Astrocyte (in vitro differentiated cells and primary cell): ENCODE results near the gene PDGFA. TPM values are rescaled to one million over a fixed set of nuclear protein-coding genes. Genes with fewer than 3 reads are reported as not detected.

Source experiments
- DNase-seq: peaks from one replicate; pipeline ENCODE4 v3.0.0-alpha.2; 2010; ENCODE audit warnings: low read depth
- FAIRE-seq: peaks from 2 replicates; lab custom pipeline; 2011; peaks lifted over from hg19 to GRCh38; lab: Jason Lieb, UNC
- H2AFZ ChIP-seq: 2 replicates; pipeline ENCODE4 v1.6.0; 2012; ENCODE audit warnings: low read depth, low read length, inconsistent platforms
- H3K27ac ChIP-seq: 2 replicates; pipeline ENCODE4 v1.5.1; 2011; ENCODE audit warnings: low read depth, low read length, inconsistent platforms
- H3K27me3 ChIP-seq: 2 replicates; pipeline ENCODE4 v1.6.0; 2011; ENCODE audit warnings: low read length, inconsistent platforms; ENCODE audit not compliant: insufficient read depth
- H3K36me3 ChIP-seq: 2 replicates; pipeline ENCODE4 v1.5.1; 2011; ENCODE audit warnings: low read length, inconsistent platforms; ENCODE audit not compliant: insufficient read depth
- H3K4me1 ChIP-seq: 2 replicates; pipeline ENCODE4 v1.5.1; 2011; ENCODE audit warnings: low read length, inconsistent platforms; ENCODE audit not compliant: insufficient read depth
- H3K4me2 ChIP-seq: 2 replicates; pipeline ENCODE4 v1.6.0; 2012; ENCODE audit warnings: low read length, inconsistent platforms
- H3K4me3 ChIP-seq: 2 replicates; pipeline ENCODE4 v1.5.1; 2011; ENCODE audit warnings: low read depth, mild to moderate bottlenecking, low read length, inconsistent platforms; ENCODE audit not compliant: insufficient read depth
- H3K79me2 ChIP-seq: 2 replicates; pipeline ENCODE4 v1.6.0; 2012; ENCODE audit warnings: mild to moderate bottlenecking, low read length, inconsistent platforms; ENCODE audit not compliant: insufficient read depth
- H3K9ac ChIP-seq: 2 replicates; pipeline ENCODE4 v1.6.0; 2012; ENCODE audit warnings: mild to moderate bottlenecking, low read length, inconsistent platforms
- H3K9me3 ChIP-seq: 2 replicates; pipeline ENCODE4 v1.5.1; 2012; ENCODE audit warnings: low read depth, mild to moderate bottlenecking, low read length, inconsistent platforms; ENCODE audit not compliant: insufficient read depth
- H4K20me1 ChIP-seq: 2 replicates; pipeline ENCODE4 v1.6.0; 2012; ENCODE audit warnings: low read length, inconsistent platforms; ENCODE audit not compliant: insufficient read depth
- H3K27ac Mint-ChIP-seq: one replicate; pipeline ENCODE4 v1.8.0; 2021; ENCODE audit warnings: mild to moderate bottlenecking, mixed read lengths; ENCODE audit not compliant: unreplicated experiment
- H3K27me3 Mint-ChIP-seq: one replicate; pipeline ENCODE4 v1.8.0; 2021; ENCODE audit warnings: low read depth, mixed read lengths; ENCODE audit not compliant: unreplicated experiment
- H3K36me3 Mint-ChIP-seq: one replicate; pipeline ENCODE4 v1.8.0; 2021; ENCODE audit warnings: low read depth, mixed read lengths; ENCODE audit not compliant: unreplicated experiment
- H3K4me1 Mint-ChIP-seq: one replicate; pipeline ENCODE4 v1.8.0; 2021; ENCODE audit warnings: low read depth, mixed read lengths; ENCODE audit not compliant: unreplicated experiment
- H3K4me3 Mint-ChIP-seq: one replicate; pipeline ENCODE4 v1.8.0; 2021; ENCODE audit warnings: mild to moderate bottlenecking, moderate library complexity, mixed read lengths; ENCODE audit not compliant: unreplicated experiment
- H3K9me3 Mint-ChIP-seq: one replicate; pipeline ENCODE4 v1.8.0; 2021; ENCODE audit warnings: mild to moderate bottlenecking, mixed read lengths; ENCODE audit not compliant: unreplicated experiment
- EZH2 ChIP-seq: IDR thresholded peaks from 2 replicates; pipeline ENCODE4 v1.6.1; 2012; ENCODE audit warnings: mild to moderate bottlenecking, low read length, inconsistent platforms; ENCODE audit not compliant: insufficient read depth
- total RNA-seq: library from RNA; stranded (reverse); gene quantifications from 2 replicates; pipeline ENCODE4 v1.2.1, GENCODE V29; 2021
- TF ChIP-seq, protein P1 (sequence below): IDR thresholded peaks from 2 replicates; pipeline ENCODE4 v1.5.1; 2011; ENCODE audit warnings: low read depth, mild to moderate bottlenecking, inconsistent platforms, low read length, moderate library complexity; ENCODE audit not compliant: insufficient read depth

The PDGFA gene
- total RNA-seq, 1 donor from 2014 or later = 47.1 TPM

DNA sequence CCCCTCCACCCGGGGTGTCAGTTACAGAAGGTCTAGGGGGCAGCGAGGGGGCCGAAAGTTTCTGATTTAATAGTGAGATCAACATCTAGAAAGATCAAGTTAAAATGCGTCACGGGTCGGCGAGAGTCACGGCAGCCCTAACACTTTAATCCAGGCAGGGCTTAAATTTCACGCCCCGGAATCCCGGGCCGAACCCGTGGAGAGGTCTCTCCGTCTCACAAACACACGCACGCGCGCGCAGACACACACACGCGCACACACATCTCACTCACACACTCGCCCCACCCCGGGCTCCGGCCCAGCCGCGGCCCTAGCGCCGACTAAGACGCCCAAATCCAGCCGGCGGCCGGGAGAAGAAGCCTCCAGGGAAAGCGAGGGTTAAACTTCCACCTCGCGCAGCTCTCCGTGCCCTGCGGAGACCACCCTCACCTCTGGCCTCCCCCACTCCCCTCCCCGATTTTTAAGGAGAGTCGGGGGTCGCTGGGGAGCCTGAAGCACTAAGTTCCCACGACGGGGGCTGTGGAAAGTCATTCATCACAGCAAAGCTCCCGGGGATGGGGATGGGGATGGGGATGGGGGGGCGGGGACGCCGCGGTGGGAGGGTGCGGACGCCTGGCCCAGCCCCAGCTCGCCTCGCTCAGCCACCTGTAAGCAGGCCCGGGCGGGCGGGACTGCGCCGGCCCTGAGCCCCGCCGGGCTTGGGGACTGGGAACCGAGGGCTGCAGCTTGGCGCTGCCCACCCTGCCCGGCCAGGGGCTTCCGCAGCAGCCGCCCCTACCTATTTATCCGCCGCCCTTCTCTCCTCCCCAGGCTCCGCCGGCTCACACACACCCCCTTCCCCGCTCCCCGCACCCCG is 1.6 kb downstream of the PDGFA start:
- Histone ChIP-seq H3K9ac (peak overlapping the region; percentile 79), H3K4me1 (peaks cover 50% of the 10 kb centered on the region), H3K36me3 (no peaks in the 10 kb centered on the region), H3K9me3 (no peaks in the 10 kb centered on the region), H3K4me3 (peak overlapping the region; percentile 74), H3K27ac (peak overlapping the region; percentile 53), H3K4me2 (peak overlapping the region; percentile 89), H4K20me1 (peaks cover 34% of the 10 kb centered on the region), H2AFZ (no peak overlapping the region), H3K79me2 (peaks cover 57% of the 10 kb centered on the region), H3K27me3 (peaks cover 15% of the 10 kb centered on the region)
- FAIRE-seq = no peak
- Mint-ChIP-seq H3K27me3 (no peaks in the 10 kb centered on the region), H3K4me3 (peak overlapping the region; percentile 92), H3K36me3 (peaks cover 3% of the 10 kb centered on the region), H3K9me3 (no peaks in the 10 kb centered on the region), H3K4me1 (peaks cover 17% of the 10 kb centered on the region), H3K27ac (peak overlapping the region; percentile 62)
- DNase-seq = peak; percentile 62
- no peak for TF ChIP-seq EZH2
- TF ChIP-seq, protein P1, sequence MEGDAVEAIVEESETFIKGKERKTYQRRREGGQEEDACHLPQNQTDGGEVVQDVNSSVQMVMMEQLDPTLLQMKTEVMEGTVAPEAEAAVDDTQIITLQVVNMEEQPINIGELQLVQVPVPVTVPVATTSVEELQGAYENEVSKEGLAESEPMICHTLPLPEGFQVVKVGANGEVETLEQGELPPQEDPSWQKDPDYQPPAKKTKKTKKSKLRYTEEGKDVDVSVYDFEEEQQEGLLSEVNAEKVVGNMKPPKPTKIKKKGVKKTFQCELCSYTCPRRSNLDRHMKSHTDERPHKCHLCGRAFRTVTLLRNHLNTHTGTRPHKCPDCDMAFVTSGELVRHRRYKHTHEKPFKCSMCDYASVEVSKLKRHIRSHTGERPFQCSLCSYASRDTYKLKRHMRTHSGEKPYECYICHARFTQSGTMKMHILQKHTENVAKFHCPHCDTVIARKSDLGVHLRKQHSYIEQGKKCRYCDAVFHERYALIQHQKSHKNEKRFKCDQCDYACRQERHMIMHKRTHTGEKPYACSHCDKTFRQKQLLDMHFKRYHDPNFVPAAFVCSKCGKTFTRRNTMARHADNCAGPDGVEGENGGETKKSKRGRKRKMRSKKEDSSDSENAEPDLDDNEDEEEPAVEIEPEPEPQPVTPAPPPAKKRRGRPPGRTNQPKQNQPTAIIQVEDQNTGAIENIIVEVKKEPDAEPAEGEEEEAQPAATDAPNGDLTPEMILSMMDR = no peak

DNA sequence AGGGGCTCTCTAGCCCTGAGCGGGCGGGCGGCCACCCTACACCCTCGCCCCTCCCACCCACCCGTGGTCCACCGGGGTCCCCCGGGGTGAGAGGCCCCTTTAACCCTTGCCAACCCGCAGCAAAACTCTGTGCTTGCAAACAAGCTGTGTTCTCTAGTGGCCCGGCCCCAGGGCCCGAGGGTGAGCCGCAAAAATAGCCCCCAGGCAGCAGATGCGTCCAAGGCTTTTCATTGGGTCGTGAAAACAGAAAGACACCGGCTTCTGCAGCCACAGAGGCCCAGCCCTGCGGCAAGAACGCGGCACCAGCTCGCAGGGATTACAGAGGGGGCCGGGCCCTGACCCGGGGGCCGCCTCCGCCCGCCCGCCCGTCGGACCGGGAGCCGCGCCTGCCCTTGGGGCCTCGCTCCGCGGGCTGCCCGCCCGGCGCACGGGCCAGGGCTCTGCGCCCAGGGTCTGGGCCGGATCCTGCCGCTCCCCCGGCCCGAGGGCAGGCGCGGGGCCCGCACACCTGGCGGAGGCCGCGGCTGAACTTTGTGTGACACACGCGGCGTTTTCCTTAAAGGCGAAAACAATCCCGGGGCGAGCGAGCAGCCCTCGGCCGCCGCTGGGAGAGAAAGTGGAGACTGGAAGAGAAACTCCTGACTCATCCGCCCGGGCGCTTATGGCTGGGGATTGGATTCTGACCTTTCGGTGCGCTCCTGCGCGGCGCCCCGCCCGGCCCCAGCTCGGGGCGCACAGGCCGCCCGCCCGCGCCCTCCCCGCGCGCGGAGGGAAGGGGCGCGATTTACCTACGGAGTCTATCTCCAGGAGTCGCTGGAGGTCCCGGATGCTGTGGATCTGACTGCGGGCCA is 2.8 kb downstream of the PDGFA start:
- H3K27me3 ChIP-seq = peaks cover 6% of the 10 kb centered on the region
- peak overlapping the region; percentile 56 for H3K27ac ChIP-seq
- Mint-ChIP-seq H3K9me3 (no peaks in the 10 kb centered on the region), H3K27me3 (no peaks in the 10 kb centered on the region), H3K27ac (no peak overlapping the region), H3K4me3 (peak overlapping the region; percentile 78), H3K36me3 (peaks cover 3% of the 10 kb centered on the region), H3K4me1 (peaks cover 17% of the 10 kb centered on the region)
- H3K4me3 ChIP-seq = peak overlapping the region; percentile 58
- no peak overlapping the region for H2AFZ ChIP-seq
- no peaks in the 10 kb centered on the region for H3K36me3 ChIP-seq
- peak overlapping the region; percentile 79 for H3K9ac ChIP-seq
- DNase-seq (peak; percentile 73), FAIRE-seq (no peak)
- H3K4me2 ChIP-seq = peak overlapping the region; percentile 89
- H3K9me3 ChIP-seq = no peaks in the 10 kb centered on the region
- H4K20me1 ChIP-seq = peaks cover 44% of the 10 kb centered on the region
- TF ChIP-seq, protein P1 = no peak
- TF ChIP-seq EZH2 = no peak
- peaks cover 48% of the 10 kb centered on the region for H3K4me1 ChIP-seq
- H3K79me2 ChIP-seq = peaks cover 69% of the 10 kb centered on the region
